ENCODE measurements around the gene ACBD6. TPM values are rescaled to one million over a fixed set of nuclear protein-coding genes. Genes with fewer than 3 reads are reported as not detected.

Gene ACBD6
- total RNA-seq, 1 experiment from 2014 or later: 136 TPM

GRCh38 chr1:180312926-180313325 lies 189.5 kb downstream of the ACBD6 start:
- no peak for DNase-seq (ENCODE audit: unreplicated experiment)
- H3K4me1 Mint-ChIP-seq (ENCODE audit: insufficient read depth, unreplicated experiment): peaks cover 6% of the 10 kb centered on the region
- no peak overlapping the region for H3K4me3 Mint-ChIP-seq (ENCODE audit: unreplicated experiment)
- H3K27ac Mint-ChIP-seq (ENCODE audit: low read depth, unreplicated experiment): no peak overlapping the region
- ChIA-PET CTCF (no interaction called here), POLR2A (interaction anchor here (0.7 kb wide), 1 partner anchor 103 kb away, joined by 3 read pairs; no protein-coding TSS in a partner anchor)
- H3K36me3 Mint-ChIP-seq (ENCODE audit: insufficient read depth, unreplicated experiment): peaks cover 29% of the 10 kb centered on the region
- no peaks in the 10 kb centered on the region for H3K27me3 Mint-ChIP-seq (ENCODE audit: insufficient read depth, unreplicated experiment)
- BruUV-seq (replicated peaks): no TSS peak
- H3K9me3 Mint-ChIP-seq (ENCODE audit: unreplicated experiment): no peaks in the 10 kb centered on the region
- intact Hi-C loops (cut with micrococcal nuclease): no loop called here
- no peak for TF ChIP-seq CTCF (IDR thresholded peaks at IDR 0.05; ENCODE audit: unreplicated experiment)

- no peak overlapping the region for H3K27ac Mint-ChIP-seq (ENCODE audit: low read depth, unreplicated experiment)
- no TSS peak for BruUV-seq (replicated peaks)
- peaks cover 8% of the 10 kb centered on the region for H3K9me3 Mint-ChIP-seq (ENCODE audit: unreplicated experiment)
- H3K4me3 Mint-ChIP-seq (ENCODE audit: unreplicated experiment): no peak overlapping the region
- intact Hi-C loops (cut with micrococcal nuclease): no loop called here
- no peak for TF ChIP-seq CTCF (IDR thresholded peaks at IDR 0.05; ENCODE audit: unreplicated experiment)
- H3K36me3 Mint-ChIP-seq (ENCODE audit: insufficient read depth, unreplicated experiment): peaks cover 30% of the 10 kb centered on the region
- H3K27me3 Mint-ChIP-seq (ENCODE audit: insufficient read depth, unreplicated experiment): no peaks in the 10 kb centered on the region
- CTCF ChIA-PET: interaction anchor here (0.6 to 1.5 kb wide), 6 partner anchors 11 to 497 kb away, joined by 3 to 5 read pairs (median 3); no protein-coding TSS in a partner anchor
- DNase-seq (ENCODE audit: unreplicated experiment): peak; percentile 43
- peaks cover 6% of the 10 kb centered on the region for H3K4me1 Mint-ChIP-seq (ENCODE audit: insufficient read depth, unreplicated experiment)
- POLR2A ChIA-PET: interaction anchor here (0.6 to 1.4 kb wide), 5 partner anchors 9 to 188 kb away, joined by 3 read pairs; no protein-coding TSS in a partner anchor
These were observed 191.2 kb downstream of the ACBD6 start for GRCh38 chr1:180311011-180311730.

- CTCF ChIA-PET: no interaction called here
- intact Hi-C loops (cut with micrococcal nuclease): no loop called here
These were observed 192.3 kb downstream of the ACBD6 start for GRCh38 chr1:180310095-180310494.

More at GRCh38 chr1:180310095-180310494, 192.3 kb downstream of the ACBD6 start:
- no TSS peak for BruUV-seq (replicated peaks)
- Mint-ChIP-seq H3K4me1 (ENCODE audit: insufficient read depth, unreplicated experiment) (peaks cover 6% of the 10 kb centered on the region), H3K4me3 (ENCODE audit: unreplicated experiment) (no peak overlapping the region), H3K36me3 (ENCODE audit: insufficient read depth, unreplicated experiment) (peaks cover 30% of the 10 kb centered on the region), H3K27me3 (ENCODE audit: insufficient read depth, unreplicated experiment) (no peaks in the 10 kb centered on the region), H3K9me3 (ENCODE audit: unreplicated experiment) (peaks cover 8% of the 10 kb centered on the region), H3K27ac (ENCODE audit: low read depth, unreplicated experiment) (peak overlapping the region; percentile 76)
- TF ChIP-seq CTCF (IDR thresholded peaks at IDR 0.05; ENCODE audit: unreplicated experiment): no peak
- POLR2A ChIA-PET: interaction anchor here (0.7 to 2.1 kb wide), 6 partner anchors 12 to 708 kb away, joined by 3 to 7 read pairs (median 3); no protein-coding TSS in a partner anchor
- DNase-seq (ENCODE audit: unreplicated experiment): peak; percentile 92
